Mucosa of descending colon (tissue), 3 donors: ENCODE data around the gene KIF4B. TPM values are rescaled to one million over a fixed set of nuclear protein-coding genes. Genes with fewer than 3 reads are reported as not detected.
"Not testable (repeated sequence)": the region's sequence is repeated elsewhere in the genome, so short reads cannot be mapped to it uniquely, and the experiment has no call there.

ENCODE experiments used
- ATAC-seq: fragments of 200-7000 bp; cut with Tn5 transposase; one replicate; pipeline ENCODE4 v1.9.1; 2020; ENCODE audit warnings: mild to moderate bottlenecking, moderate library complexity
- DNase-seq, 3 donors: peaks; one replicate each; pipeline ENCODE4 v3.0.0-alpha.2; 2020
- H3K36me3 ChIP-seq: fragments of 200-600 bp; one replicate; pipeline ENCODE4 v1.8.0; 2021; ENCODE audit warnings: low read depth, mild to moderate bottlenecking
- H3K4me1 ChIP-seq: fragments of 200-600 bp; one replicate; pipeline ENCODE4 v1.8.0; 2021; ENCODE audit warnings: low read depth, mild to moderate bottlenecking
- H3K4me3 ChIP-seq: fragments of 200-600 bp; one replicate; pipeline ENCODE4 v1.8.0; 2021; ENCODE audit warnings: mild to moderate bottlenecking
- H3K9me3 ChIP-seq: fragments of 200-600 bp; one replicate; pipeline ENCODE4 v1.8.0; 2021; ENCODE audit warnings: mild to moderate bottlenecking
- intact Hi-C, 2 donors: fragments of 100-400 bp; cut with DNase I in 1 of 2; cut with micrococcal nuclease in 1 of 2; formaldehyde crosslinking; loops; one replicate each; pipeline versions ENCODE4 v1.11.0 to v1.11.1; 2022; cut with DNase I, micrococcal nuclease
- total RNA-seq, 3 donors: library from RNA; stranded (reverse); fragmentation: NEBNext Ultra II Directional in 2 of 3; extraction: Animal tissue kit (Norgen Biotek cat#: 25700) in 2 of 3; gene quantifications; one replicate each; pipeline versions ENCODE4 v1.2.1 to v1.2.4, GENCODE V29; 2021 to 2023
- TF ChIP-seq, protein P1 (sequence below): fragments of 200-600 bp; IDR thresholded peaks from one replicate; pipeline ENCODE4 v1.8.0; 2022; ENCODE audit warnings: antibody characterized with exemption, mild to moderate bottlenecking
- donor health status: DM: no; HTN: no; CAD: no; lungs with moderate emphysema.
- donor health status: DM: no; HTN: no; CAD: no.
- donor health status: DM: no; HTN: yes; CAD: no.

Gene KIF4B
- total RNA-seq, 3 donors from 2014 or later: not detected

DNA sequence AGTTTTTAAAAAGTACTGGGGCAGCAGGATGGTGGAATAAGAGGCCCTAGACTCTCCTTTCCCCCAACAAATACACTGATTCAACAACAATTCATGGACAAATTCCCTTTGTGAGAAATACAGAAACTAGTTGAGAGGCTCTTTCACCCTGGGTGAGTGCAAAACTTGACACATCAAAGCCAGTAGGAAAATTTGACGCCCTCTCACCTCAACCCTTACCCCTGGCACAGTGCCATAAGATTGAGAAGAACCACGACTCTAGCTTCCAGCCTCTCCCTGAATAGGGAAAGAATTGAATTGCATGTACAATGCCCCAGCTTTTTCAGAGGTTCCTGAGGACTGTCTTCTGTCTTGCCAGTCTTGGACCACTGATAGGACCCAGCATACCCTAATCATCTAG lies 12.3 kb downstream of the KIF4B start:
- no peak for DNase-seq
- H3K9me3 ChIP-seq: no peaks in the 10 kb centered on the region
- no peak for ATAC-seq
- TF ChIP-seq, protein P1, sequence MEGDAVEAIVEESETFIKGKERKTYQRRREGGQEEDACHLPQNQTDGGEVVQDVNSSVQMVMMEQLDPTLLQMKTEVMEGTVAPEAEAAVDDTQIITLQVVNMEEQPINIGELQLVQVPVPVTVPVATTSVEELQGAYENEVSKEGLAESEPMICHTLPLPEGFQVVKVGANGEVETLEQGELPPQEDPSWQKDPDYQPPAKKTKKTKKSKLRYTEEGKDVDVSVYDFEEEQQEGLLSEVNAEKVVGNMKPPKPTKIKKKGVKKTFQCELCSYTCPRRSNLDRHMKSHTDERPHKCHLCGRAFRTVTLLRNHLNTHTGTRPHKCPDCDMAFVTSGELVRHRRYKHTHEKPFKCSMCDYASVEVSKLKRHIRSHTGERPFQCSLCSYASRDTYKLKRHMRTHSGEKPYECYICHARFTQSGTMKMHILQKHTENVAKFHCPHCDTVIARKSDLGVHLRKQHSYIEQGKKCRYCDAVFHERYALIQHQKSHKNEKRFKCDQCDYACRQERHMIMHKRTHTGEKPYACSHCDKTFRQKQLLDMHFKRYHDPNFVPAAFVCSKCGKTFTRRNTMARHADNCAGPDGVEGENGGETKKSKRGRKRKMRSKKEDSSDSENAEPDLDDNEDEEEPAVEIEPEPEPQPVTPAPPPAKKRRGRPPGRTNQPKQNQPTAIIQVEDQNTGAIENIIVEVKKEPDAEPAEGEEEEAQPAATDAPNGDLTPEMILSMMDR: no peak
- H3K36me3 ChIP-seq: no peaks in the 10 kb centered on the region
- H3K4me1 ChIP-seq: no peaks in the 10 kb centered on the region
- no peak overlapping the region for H3K4me3 ChIP-seq
- intact Hi-C loops: no loop called here

DNA sequence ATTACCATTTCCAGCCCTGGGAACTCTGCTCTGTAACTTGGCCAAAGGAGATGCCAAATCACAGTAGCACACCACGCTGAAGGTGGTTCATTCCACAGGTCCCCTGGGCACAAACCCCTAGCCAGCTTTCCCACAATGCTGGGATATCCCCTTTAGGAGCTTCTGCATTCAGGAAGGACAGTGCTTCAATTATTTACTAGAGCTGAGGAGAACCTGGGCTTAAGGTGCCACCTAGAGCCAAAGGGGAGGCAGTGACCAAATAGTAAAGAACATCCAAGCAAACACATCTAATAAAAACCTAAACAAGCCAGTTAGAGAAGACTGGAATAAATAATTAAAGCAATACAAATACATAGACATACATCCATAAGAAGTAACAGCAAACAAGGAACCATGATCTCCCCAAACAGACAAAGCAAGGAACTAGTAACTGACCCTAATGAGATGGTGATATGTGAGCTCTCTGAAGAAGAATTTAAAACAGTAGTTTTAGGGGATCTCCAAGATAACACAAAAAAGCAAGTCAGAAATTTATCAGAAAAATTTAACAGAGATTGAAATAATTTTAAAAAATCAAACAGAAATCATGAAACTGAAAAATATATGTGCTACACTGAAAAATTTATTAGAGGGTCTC lies 14.6 kb downstream of the KIF4B start:
- TF ChIP-seq, protein P1: no peak
- H3K4me3 ChIP-seq: no peak overlapping the region
- intact Hi-C loops: no loop called here
- DNase-seq: no peak
- H3K9me3 ChIP-seq: no peaks in the 10 kb centered on the region
- no peaks in the 10 kb centered on the region for H3K4me1 ChIP-seq
- ATAC-seq: no peak
- H3K36me3 ChIP-seq: no peaks in the 10 kb centered on the region

DNA sequence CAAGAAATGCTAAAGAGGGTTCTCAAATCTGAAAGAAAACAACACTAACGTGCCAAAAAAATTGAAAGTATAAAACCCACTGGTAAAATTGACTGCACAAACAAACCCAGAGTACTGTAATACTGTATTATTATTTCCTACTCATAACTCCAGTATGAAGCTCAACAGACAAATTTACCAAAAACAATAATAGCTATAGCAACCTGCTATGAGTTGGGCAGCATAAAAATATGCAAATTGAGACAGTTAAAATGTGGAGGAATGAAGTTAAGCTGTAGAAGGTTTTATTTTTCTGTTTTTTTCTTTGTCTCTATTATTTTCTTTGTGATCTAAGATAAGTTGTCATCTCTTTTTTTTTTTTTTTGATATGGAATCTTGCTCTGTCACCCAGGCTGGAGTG lies 15.7 kb downstream of the KIF4B start:
- DNase-seq: no peak
- ATAC-seq: no peak
- no peaks in the 10 kb centered on the region for H3K9me3 ChIP-seq
- no peaks in the 10 kb centered on the region for H3K36me3 ChIP-seq
- no peaks in the 10 kb centered on the region for H3K4me1 ChIP-seq
- H3K4me3 ChIP-seq: no peak overlapping the region
- intact Hi-C loops: no loop called here
- TF ChIP-seq, protein P1: no peak

DNA sequence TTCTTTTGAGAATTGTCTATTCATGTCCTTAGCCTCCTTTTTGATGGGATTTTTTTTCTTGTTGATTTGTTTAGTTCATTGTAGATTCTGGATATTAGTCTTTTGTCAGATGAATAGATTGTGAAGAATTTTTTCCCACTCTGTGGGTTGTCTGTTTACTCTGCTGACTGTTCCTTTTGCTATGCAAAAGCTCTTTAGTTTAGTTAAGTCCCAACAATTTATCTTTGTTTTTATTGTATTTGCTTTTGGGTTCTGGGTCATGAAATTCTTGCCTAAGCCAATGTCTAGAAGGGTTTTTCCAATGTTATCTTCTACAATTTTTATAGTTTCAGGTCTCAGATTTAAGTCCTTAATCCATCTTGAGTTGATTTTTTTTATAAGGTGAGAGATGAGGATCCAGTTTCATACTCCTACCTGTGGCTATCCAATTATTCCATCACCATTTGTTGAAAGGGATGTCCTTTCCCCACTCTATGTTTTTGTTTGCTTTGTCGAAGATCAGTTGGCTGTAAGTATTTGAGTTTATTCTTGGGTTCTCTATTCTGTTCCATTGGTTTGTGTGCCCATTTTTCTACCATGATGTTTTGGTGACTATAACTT lies 20.7 kb downstream of the KIF4B start:
- DNase-seq, H3K4me3 ChIP-seq, ATAC-seq, intact Hi-C loops, H3K4me1 ChIP-seq, H3K9me3 ChIP-seq, H3K36me3 ChIP-seq: not testable (repeated sequence)

DNA sequence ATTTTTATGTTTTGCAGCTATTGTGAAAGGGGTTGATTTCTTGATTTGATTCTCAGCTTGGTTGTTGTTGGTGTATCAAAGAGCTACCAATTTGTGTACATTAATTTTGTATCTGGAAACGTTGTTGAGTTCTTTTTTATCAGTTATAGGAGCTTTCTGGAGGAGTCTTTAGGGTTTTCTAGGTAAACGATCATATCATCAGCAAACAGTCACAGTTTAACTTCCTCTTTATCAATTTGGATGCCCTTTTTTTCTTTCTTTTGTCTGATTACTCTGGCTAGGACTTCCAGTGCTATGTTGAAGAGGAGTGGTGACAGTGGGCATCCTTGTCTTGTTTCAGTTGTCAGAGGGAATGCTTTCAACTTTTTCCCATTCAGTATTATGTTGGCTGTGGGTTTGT lies 21.5 kb downstream of the KIF4B start:
- intact Hi-C loops, H3K4me1 ChIP-seq, H3K36me3 ChIP-seq, DNase-seq, ATAC-seq, H3K9me3 ChIP-seq, H3K4me3 ChIP-seq: not testable (repeated sequence)

DNA sequence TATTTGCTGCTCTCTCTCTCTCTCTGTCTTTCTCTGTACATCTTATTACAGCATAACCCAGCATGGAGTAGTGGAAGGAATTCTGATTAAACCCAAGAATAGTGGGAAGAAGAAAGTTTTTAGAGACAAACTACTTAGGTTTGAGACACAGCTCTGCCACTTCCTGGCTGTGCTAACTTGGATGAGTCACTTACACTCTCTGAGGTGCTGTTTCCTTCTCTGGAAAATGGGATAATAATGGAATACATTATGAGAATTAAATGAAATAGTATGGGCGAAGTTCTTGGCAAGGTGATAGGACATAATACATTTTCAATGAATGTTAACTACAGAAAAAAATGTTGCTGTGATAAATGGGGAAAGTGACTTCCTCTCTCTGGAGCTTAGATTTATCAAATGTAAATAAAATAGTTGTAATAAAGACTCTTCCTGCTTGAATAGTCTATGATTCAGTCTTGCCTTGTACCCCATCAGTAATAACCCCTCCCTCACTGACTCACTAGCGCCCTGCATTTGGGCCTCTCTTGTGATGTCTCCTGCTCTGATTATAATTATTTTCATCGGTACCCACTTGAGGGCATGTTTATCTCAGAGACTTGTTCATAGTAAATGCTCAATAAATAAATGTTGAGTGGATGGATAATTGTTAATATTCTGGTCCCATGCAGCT lies 27.6 kb downstream of the KIF4B start:
- no peaks in the 10 kb centered on the region for H3K4me1 ChIP-seq
- ATAC-seq (no peak), DNase-seq (no peak)
- H3K36me3 ChIP-seq: no peaks in the 10 kb centered on the region
- intact Hi-C loops: no loop called here
- H3K4me3 ChIP-seq: no peak overlapping the region
- TF ChIP-seq, protein P1: no peak
- H3K9me3 ChIP-seq: no peaks in the 10 kb centered on the region
